GM15510 (cell line): ENCODE results near the gene HOXD10.

Experiments used
- POLR2A ChIP-seq: IDR thresholded peaks from 3 replicates; pipeline ENCODE4 v1.6.1; 2011; ENCODE audit warnings: borderline replicate concordance; ENCODE audit not compliant: insufficient read length; ENCODE audit errors: extremely low read depth

HOXD10 gene

GRCh38 chr2:176089843-176090395 lies 26.7 kb upstream of the HOXD10 start:
- no peak for TF ChIP-seq POLR2A

- TF ChIP-seq POLR2A = no peak
Observed at GRCh38 chr2:176090862-176091261, 25.7 kb upstream of the HOXD10 start.

GRCh38 chr2:176091329-176092258 lies 25.0 kb upstream of the HOXD10 start:
- no peak for TF ChIP-seq POLR2A

- TF ChIP-seq POLR2A = no peak
Observed at GRCh38 chr2:176092270-176093144, 24.1 kb upstream of the HOXD10 start, which contains the start of gene HOXD13. HOXD13 (plus strand) TSS chr2:176092721; CDS start chr2:176092891, 170 bp downstream.

- no peak for TF ChIP-seq POLR2A
Observed at GRCh38 chr2:176093145-176093897, 23.3 kb upstream of the HOXD10 start.

GRCh38 chr2:176093898-176094249 lies 22.7 kb upstream of the HOXD10 start:
- TF ChIP-seq POLR2A = no peak

GRCh38 chr2:176094349-176094748 lies 22.2 kb upstream of the HOXD10 start:
- no peak for TF ChIP-seq POLR2A

- no peak for TF ChIP-seq POLR2A
Observed at GRCh38 chr2:176095421-176095820, 21.2 kb upstream of the HOXD10 start.

GRCh38 chr2:176096243-176096985 lies 20.2 kb upstream of the HOXD10 start:
- TF ChIP-seq POLR2A = no peak

- no peak for TF ChIP-seq POLR2A
Observed at GRCh38 chr2:176096986-176097819, 19.4 kb upstream of the HOXD10 start.

- no peak for TF ChIP-seq POLR2A
Observed at GRCh38 chr2:176097820-176098365, 18.7 kb upstream of the HOXD10 start.

- TF ChIP-seq POLR2A = no peak
Observed at GRCh38 chr2:176098366-176099158, 18.0 kb upstream of the HOXD10 start.
